B cell (primary cell): ENCODE measurements around the gene KRT82. TPM values are rescaled to one million over a fixed set of nuclear protein-coding genes. Genes with fewer than 3 reads are reported as not detected.

Source experiments
- ATAC-seq: fragments of 200-7000 bp; cut with Tn5 transposase; one replicate; pipeline ENCODE4 v1.10.0; 2021; ENCODE audit warnings: low read depth, mild to moderate bottlenecking, moderate number of reproducible peaks, moderate library complexity
- CTCF ChIA-PET: fragments of 350-600 bp; sonication (Branson Sonifier 250); formaldehyde crosslinking; loops from one replicate; lab custom pipeline; 2021; ENCODE audit warnings: antibody characterized with exemption, inconsistent platforms; lab: Charles Lee
- POLR2A ChIA-PET: fragments of 350-600 bp; sonication (Branson Sonifier 250); formaldehyde crosslinking; loops from one replicate; lab custom pipeline; 2021; ENCODE audit warnings: antibody characterized with exemption; lab: Charles Lee
- DNase-seq: peaks from one replicate; pipeline ENCODE4 v3.0.0; 2013
- H2AFZ ChIP-seq: 2 replicates; pipeline ENCODE4 v1.6.1; 2012; ENCODE audit warnings: mild to moderate bottlenecking, low read depth, low read length; ENCODE audit not compliant: insufficient read depth, poor library complexity, severe bottlenecking
- H3K27ac ChIP-seq, 2 donors: 1 replicate in 1 of 2; 2 replicates in 1 of 2; pipeline ENCODE4 v1.5.1; 2012 to 2013; ENCODE audit warnings: low read length in 2 of 2, mild to moderate bottlenecking in 2 of 2, moderate library complexity in 1 of 2
- H3K27me3 ChIP-seq, 4 experiments: fragments of 200-600 bp in 1 of 4; sonication (generic) in 1 of 4; replicated peaks in 1 of 4; 1 replicate in 2 of 4; 2 replicates in 2 of 4; pipeline versions ENCODE4 v1.6.1 to v1.7.0; 2013 to 2016; ENCODE audit warnings: low read length in 3 of 4, mild to moderate bottlenecking in 2 of 4, mixed read lengths in 1 of 4, moderate library complexity in 1 of 4; ENCODE audit not compliant: insufficient read depth in 4 of 4, control insufficient read depth in 3 of 4; ENCODE audit errors: control extremely low read depth in 1 of 4
- H3K36me3 ChIP-seq, 2 experiments: replicated peaks in 1 of 2; 1 replicate in 1 of 2; 2 replicates in 1 of 2; pipeline versions ENCODE4 v1.6.1 to v1.7.1; 2013; ENCODE audit warnings: low read length in 1 of 2; ENCODE audit not compliant: insufficient read depth in 2 of 2, control insufficient read depth in 1 of 2; ENCODE audit errors: control extremely low read depth in 1 of 2, extremely low read depth in 1 of 2
- H3K4me1 ChIP-seq, 2 donors: fragments of 200-600 bp in 1 of 2; sonication (generic) in 1 of 2; 1 replicate in 1 of 2; 2 replicates in 1 of 2; pipeline versions ENCODE4 v1.5.1 to v1.6.1; 2013 to 2017; ENCODE audit warnings: low read length in 2 of 2; ENCODE audit not compliant: control insufficient read depth in 2 of 2, insufficient read depth in 2 of 2
- H3K4me2 ChIP-seq: replicated peaks from 2 replicates; pipeline ENCODE3; 2012; ENCODE audit warnings: mild to moderate bottlenecking, low read depth, low read length; ENCODE audit not compliant: poor library complexity, severe bottlenecking
- H3K4me3 ChIP-seq, 5 experiments: fragments of 200-600 bp in 1 of 5; sonication (generic) in 1 of 5; 1 replicate in 3 of 5; 2 replicates in 2 of 5; pipeline versions ENCODE4 v1.5.1 to v1.7.0; 2011 to 2016; ENCODE audit warnings: low read length in 4 of 5, mild to moderate bottlenecking in 4 of 5, low read depth in 2 of 5, control low read depth in 1 of 5, moderate library complexity in 1 of 5; ENCODE audit not compliant: insufficient read depth in 1 of 5; ENCODE audit errors: control extremely low read depth in 1 of 5, extremely low read depth in 1 of 5
- H3K79me2 ChIP-seq: fragments of 200-600 bp; sonication (generic); one replicate; pipeline ENCODE4 v1.6.0; 2016; ENCODE audit warnings: low read length; ENCODE audit not compliant: control insufficient read depth, insufficient read depth
- H3K9ac ChIP-seq: fragments of 200-600 bp; sonication (generic); 2 replicates; pipeline ENCODE4 v1.6.1; 2017; ENCODE audit warnings: mild to moderate bottlenecking, low read length, moderate library complexity
- H3K9me3 ChIP-seq, 3 donors: one replicate each; pipeline versions ENCODE4 v1.6.1 to v1.7.1; 2013; ENCODE audit warnings: low read length in 2 of 3; ENCODE audit not compliant: control insufficient read depth in 2 of 3, insufficient read depth in 1 of 3; ENCODE audit errors: control extremely low read depth in 1 of 3
- H4K20me1 ChIP-seq: 2 replicates; pipeline ENCODE4 v1.6.0; 2012; ENCODE audit warnings: mild to moderate bottlenecking, low read length; ENCODE audit not compliant: insufficient read depth, control insufficient read depth, poor library complexity, severe bottlenecking
- H3K27ac Mint-ChIP-seq: one replicate; pipeline ENCODE4 v1.8.0; 2021; ENCODE audit warnings: mixed read lengths
- H3K27me3 Mint-ChIP-seq: one replicate; pipeline ENCODE4 v1.8.0; 2021; ENCODE audit warnings: mixed read lengths
- H3K4me1 Mint-ChIP-seq: one replicate; pipeline ENCODE4 v1.8.0; 2021; ENCODE audit warnings: mixed read lengths
- H3K4me3 Mint-ChIP-seq: one replicate; pipeline ENCODE4 v1.8.0; 2021; ENCODE audit warnings: mixed read lengths
- H3K9me3 Mint-ChIP-seq: one replicate; pipeline ENCODE4 v1.8.0; 2022; ENCODE audit warnings: mixed read lengths; ENCODE audit not compliant: insufficient read depth
- EZH2 ChIP-seq: IDR thresholded peaks from 2 replicates; pipeline ENCODE4 v1.6.1; 2012; ENCODE audit warnings: borderline replicate concordance, low read depth, mild to moderate bottlenecking, moderate library complexity, low read length; ENCODE audit not compliant: insufficient read depth, poor library complexity, severe bottlenecking
- WGBS: methylation state at CpG from one replicate; pipeline ENCODE4 v1.1.5; 2013; ENCODE audit warnings: missing lambda C conversion rate; ENCODE audit not compliant: insufficient coverage; 5-methylcytosine and 5-hydroxymethylcytosine counted together
- intact Hi-C: fragments of 100-400 bp; cut with micrococcal nuclease; formaldehyde crosslinking; loops from one replicate; pipeline ENCODE4 v1.10.0; 2022
- polyA minus RNA-seq: library from RNA; depleted of rRNA, polyadenylated mRNA; stranded (reverse); fragments of >200 nt; gene quantifications from 2 replicates; pipeline ENCODE4 v1.2.3, GENCODE V29; 2012
- polyA plus RNA-seq: library from polyadenylated mRNA; depleted of rRNA; stranded (reverse); fragments of >200 nt; gene quantifications from 2 replicates; pipeline ENCODE4 v1.2.3, GENCODE V29; 2012
- total RNA-seq, 2 donors: library from RNA; stranded (reverse); fragments of 120-200 nt in 1 of 2; gene quantifications; 1 replicate in 1 of 2; 2 replicates in 1 of 2; pipeline versions ENCODE4 v1.2.3 to v1.2.4, GENCODE V29; 2013 to 2022
- TF ChIP-seq, protein P1 (sequence below): fragments of 200-600 bp; IDR thresholded peaks from one replicate; pipeline ENCODE4 v1.8.0; 2022; ENCODE audit warnings: antibody characterized with exemption, mild to moderate bottlenecking

KRT82 gene
- total RNA-seq (not detected in 2 replicates), polyA plus RNA-seq (not detected in 2 replicates), polyA minus RNA-seq (not detected in 2 replicates)
- not detected for total RNA-seq (2013)

DNA sequence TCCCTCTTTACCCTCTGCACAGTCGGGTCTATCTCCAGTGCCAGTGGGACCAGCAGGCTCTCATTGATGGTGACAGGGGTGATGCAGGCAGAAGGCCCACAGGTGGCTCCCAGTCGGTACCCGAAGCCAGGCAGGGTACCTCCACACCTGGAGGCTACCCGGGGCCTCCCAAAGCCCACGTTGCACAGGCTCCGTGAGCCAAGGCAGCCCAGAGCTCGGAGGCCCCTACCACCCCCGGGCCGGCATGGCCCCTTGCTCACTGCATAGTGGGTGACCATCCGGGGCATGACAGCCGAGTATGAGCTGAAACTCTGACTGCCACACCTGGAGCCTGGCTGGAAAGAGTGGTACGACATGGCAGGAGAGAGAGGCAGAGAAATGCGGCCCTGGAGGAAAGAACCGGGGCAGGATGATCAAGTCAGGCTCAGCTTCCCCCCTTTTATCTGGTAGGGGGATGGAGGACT is at the start of gene KRT82:
Gene KRT82 (minus strand): TSS at position 414 of the 464 bp plus-strand sequence. CDS start 58 bp downstream, at position 356.
- DNase-seq (no peak), ATAC-seq (no peak)
- no peak within 1 kb of the TSS for H3K27ac Mint-ChIP-seq
- H3K4me2 ChIP-seq: no peak within 1 kb of the TSS
- H3K27ac ChIP-seq: no peak within 1 kb of the TSS
- H4K20me1 ChIP-seq: no peaks in the 10 kb centered on the region
- WGBS: 91% methylated on average over 11 of the region's 14 CpGs
- no peaks in the 10 kb centered on the region for H3K9me3 Mint-ChIP-seq
- ChIA-PET POLR2A (no interaction called here), CTCF (no interaction called here)
- no peak within 1 kb of the TSS for H3K4me3 Mint-ChIP-seq
- no peaks in the 10 kb centered on the region for H3K4me1 ChIP-seq
- H3K36me3 ChIP-seq: no peaks in the 10 kb centered on the region
- no peaks in the 10 kb centered on the region for H3K9me3 ChIP-seq
- no peaks in the 10 kb centered on the region for H3K79me2 ChIP-seq
- H3K4me1 Mint-ChIP-seq: no peaks in the 10 kb centered on the region
- H3K27me3 Mint-ChIP-seq: peaks cover 9% of the 10 kb centered on the region
- no peaks in the 10 kb centered on the region for H3K27me3 ChIP-seq
- intact Hi-C loops: no loop called here
- no peak within 1 kb of the TSS for H2AFZ ChIP-seq
- H3K4me3 ChIP-seq: no peak within 1 kb of the TSS
- TF ChIP-seq, protein P1, sequence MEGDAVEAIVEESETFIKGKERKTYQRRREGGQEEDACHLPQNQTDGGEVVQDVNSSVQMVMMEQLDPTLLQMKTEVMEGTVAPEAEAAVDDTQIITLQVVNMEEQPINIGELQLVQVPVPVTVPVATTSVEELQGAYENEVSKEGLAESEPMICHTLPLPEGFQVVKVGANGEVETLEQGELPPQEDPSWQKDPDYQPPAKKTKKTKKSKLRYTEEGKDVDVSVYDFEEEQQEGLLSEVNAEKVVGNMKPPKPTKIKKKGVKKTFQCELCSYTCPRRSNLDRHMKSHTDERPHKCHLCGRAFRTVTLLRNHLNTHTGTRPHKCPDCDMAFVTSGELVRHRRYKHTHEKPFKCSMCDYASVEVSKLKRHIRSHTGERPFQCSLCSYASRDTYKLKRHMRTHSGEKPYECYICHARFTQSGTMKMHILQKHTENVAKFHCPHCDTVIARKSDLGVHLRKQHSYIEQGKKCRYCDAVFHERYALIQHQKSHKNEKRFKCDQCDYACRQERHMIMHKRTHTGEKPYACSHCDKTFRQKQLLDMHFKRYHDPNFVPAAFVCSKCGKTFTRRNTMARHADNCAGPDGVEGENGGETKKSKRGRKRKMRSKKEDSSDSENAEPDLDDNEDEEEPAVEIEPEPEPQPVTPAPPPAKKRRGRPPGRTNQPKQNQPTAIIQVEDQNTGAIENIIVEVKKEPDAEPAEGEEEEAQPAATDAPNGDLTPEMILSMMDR: no peak
- TF ChIP-seq EZH2: no peak
- no peak within 1 kb of the TSS for H3K9ac ChIP-seq

- Histone ChIP-seq H3K27ac (no peak overlapping the region), H3K36me3 (no peaks in the 10 kb centered on the region), H3K4me3 (no peak overlapping the region), H4K20me1 (no peaks in the 10 kb centered on the region), H3K9me3 (no peaks in the 10 kb centered on the region), H3K79me2 (no peaks in the 10 kb centered on the region), H3K4me2 (no peak overlapping the region), H2AFZ (no peak overlapping the region), H3K9ac (no peak overlapping the region), H3K27me3 (peaks cover 0 to 2% (median 0%) of the 10 kb centered on the region in 4 experiments), H3K4me1 (no peaks in the 10 kb centered on the region)
- peaks cover 22% of the 10 kb centered on the region for H3K27me3 Mint-ChIP-seq
- intact Hi-C loops: no loop called here
- H3K4me1 Mint-ChIP-seq: no peaks in the 10 kb centered on the region
- no peak for TF ChIP-seq EZH2
- TF ChIP-seq, protein P1: no peak
- H3K4me3 Mint-ChIP-seq: no peak overlapping the region
- WGBS: no CpG with 5 or more reads among the region's 1 CpG
- ChIA-PET CTCF (no interaction called here), POLR2A (no interaction called here)
- no peak for ATAC-seq
- no peak for DNase-seq
- H3K27ac Mint-ChIP-seq: no peak overlapping the region
- no peaks in the 10 kb centered on the region for H3K9me3 Mint-ChIP-seq
Measured at GRCh38 chr12:52455821-52456220, 49.7 kb upstream of the KRT82 start.
